Keratinocyte (primary cell): Measurements from ENCODE around the gene MAD1L1. TPM values are rescaled to one million over a fixed set of nuclear protein-coding genes. Genes with fewer than 3 reads are reported as not detected.

ENCODE experiments used
- DNase-seq: peaks from one replicate; pipeline ENCODE4 v3.0.0-alpha.2; 2011; ENCODE audit warnings: low read depth, missing footprints, low spot score
- FAIRE-seq: peaks from 2 replicates; lab custom pipeline; 2011; peaks lifted over from hg19 to GRCh38; lab: Jason Lieb, UNC
- H2AFZ ChIP-seq: 2 replicates; pipeline ENCODE4 v1.6.0; 2012; ENCODE audit warnings: low read length, control low read depth, inconsistent platforms; ENCODE audit not compliant: control insufficient read depth
- H3K27ac ChIP-seq: 2 replicates; pipeline ENCODE4 v1.5.1; 2011; ENCODE audit warnings: low read length; ENCODE audit not compliant: control insufficient read depth, insufficient read depth
- H3K27me3 ChIP-seq: 3 replicates; pipeline ENCODE4 v1.6.0; 2011; ENCODE audit warnings: low read length; ENCODE audit not compliant: control insufficient read depth, insufficient read depth; ENCODE audit errors: extremely low read depth
- H3K36me3 ChIP-seq, 2 experiments: 2 replicates in 1 of 2; 3 replicates in 1 of 2; pipeline ENCODE4 v1.5.1; 2011; ENCODE audit warnings: low read length in 2 of 2, mild to moderate bottlenecking in 1 of 2; ENCODE audit not compliant: control insufficient read depth in 2 of 2, insufficient read depth in 2 of 2; ENCODE audit errors: extremely low read depth in 1 of 2
- H3K4me1 ChIP-seq: 3 replicates; pipeline ENCODE4 v1.5.1; 2011; ENCODE audit warnings: low read length; ENCODE audit not compliant: control insufficient read depth, insufficient read depth; ENCODE audit errors: extremely low read depth
- H3K4me2 ChIP-seq: 3 replicates; pipeline ENCODE4 v1.6.0; 2011; ENCODE audit warnings: low read depth, low read length; ENCODE audit not compliant: control insufficient read depth, insufficient read depth; ENCODE audit errors: extremely low read depth
- H3K4me3 ChIP-seq, 3 experiments: fragments of 200-600 bp in 1 of 3; sonication (generic) in 1 of 3; 2 replicates in 2 of 3; 3 replicates in 1 of 3; pipeline ENCODE4 v1.5.1; 2011 to 2016; ENCODE audit warnings: low read length in 3 of 3, mild to moderate bottlenecking in 3 of 3, control low read depth in 2 of 3, inconsistent platforms in 1 of 3, low read depth in 1 of 3, mixed read lengths in 1 of 3, mixed run types in 1 of 3, moderate library complexity in 1 of 3; ENCODE audit not compliant: control insufficient read depth in 2 of 3, insufficient read depth in 2 of 3; ENCODE audit errors: extremely low read depth in 1 of 3
- H3K79me2 ChIP-seq: 2 replicates; pipeline ENCODE4 v1.6.0; 2012; ENCODE audit warnings: low read length; ENCODE audit not compliant: control insufficient read depth, insufficient read depth
- H3K9ac ChIP-seq: 3 replicates; pipeline ENCODE4 v1.6.0; 2011; ENCODE audit warnings: low read length; ENCODE audit not compliant: control insufficient read depth, insufficient read depth; ENCODE audit errors: extremely low read depth
- H3K9me1 ChIP-seq: 3 replicates; pipeline ENCODE4 v1.6.0; 2011; ENCODE audit warnings: low read length; ENCODE audit not compliant: control insufficient read depth, insufficient read depth; ENCODE audit errors: extremely low read depth
- H3K9me3 ChIP-seq: 2 replicates; pipeline ENCODE4 v1.5.1; 2012; ENCODE audit warnings: low read depth, low read length; ENCODE audit not compliant: control insufficient read depth
- H4K20me1 ChIP-seq: 3 replicates; pipeline ENCODE4 v1.6.0; 2011; ENCODE audit warnings: low read length; ENCODE audit not compliant: control insufficient read depth, insufficient read depth; ENCODE audit errors: extremely low read depth
- CTCF ChIP-seq, 3 experiments: IDR thresholded peaks in 1 of 3; conservative IDR thresholded peaks in 1 of 3; optimal IDR thresholded peaks in 1 of 3; 2 replicates in 2 of 3; 3 replicates in 1 of 3; pipeline versions ENCODE3 to v1.5.1; 2011; ENCODE audit warnings: low read length in 3 of 3, mild to moderate bottlenecking in 3 of 3, moderate library complexity in 2 of 3, control low read depth in 1 of 3, inconsistent platforms in 1 of 3; ENCODE audit not compliant: insufficient read depth in 2 of 3; ENCODE audit errors: extremely low read depth in 1 of 3
- EZH2 ChIP-seq: IDR thresholded peaks from one replicate; pipeline ENCODE4 v1.6.1; 2012; ENCODE audit warnings: inconsistent platforms, mild to moderate bottlenecking, low read length, moderate library complexity
- dilution Hi-C: fragments of 300-500 bp; cut with MboI; formaldehyde crosslinking; loops from one replicate; pipeline ENCODE4 v1.7.0; 2020; ENCODE audit warnings: low sequenced_read_pairs; ENCODE audit not compliant: extremely low pct_ligation_motif_present
- polyA plus RNA-seq, 5 experiments: library from polyadenylated mRNA; depleted of rRNA in 3 of 5; stranded (reverse) in 3 of 5; stranded (forward) in 1 of 5; unstranded in 1 of 5; fragments of >200 nt; gene quantifications; 1 replicate in 1 of 5; 2 replicates in 3 of 5; 3 replicates in 1 of 5; pipeline versions ENCODE4 v1.2.1 to v1.2.3, GENCODE V29; 2011 to 2012; ENCODE audit warnings: missing spikeins in 2 of 5, low read depth in 1 of 5, low replicate concordance in 1 of 5

The MAD1L1 gene
- polyA plus RNA-seq, 1 donor (not counting 4 experiments of a cell fraction or from before 2014, with no cell fraction given), result 18.0 TPM

DNA sequence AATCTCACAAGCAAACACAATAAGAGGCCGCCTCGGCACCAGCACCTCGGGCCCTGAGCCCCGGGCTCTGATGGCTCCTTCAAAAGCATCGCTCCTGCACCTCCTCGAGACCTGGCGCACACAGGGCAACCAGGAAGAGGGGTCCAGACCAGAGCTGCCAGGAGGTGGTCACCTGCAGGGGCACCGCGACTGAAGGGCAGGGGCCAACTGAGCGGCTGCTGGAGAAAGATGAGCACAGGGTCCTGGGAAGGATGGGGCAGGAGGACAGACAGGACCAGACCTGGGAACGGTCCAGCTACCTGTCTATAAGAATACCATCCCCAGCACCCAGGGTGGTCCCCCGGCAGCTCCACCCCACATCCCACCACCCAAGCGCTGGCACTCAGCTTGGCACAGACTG is 20.8 kb downstream of the MAD1L1 start:
- H3K9ac ChIP-seq, result no peak overlapping the region
- FAIRE-seq, result no peak
- no peak overlapping the region for H3K27ac ChIP-seq
- H3K79me2 ChIP-seq, result no peaks in the 10 kb centered on the region
- DNase-seq, result no peak
- H3K4me3 ChIP-seq, result no peak overlapping the region
- H3K4me1 ChIP-seq, result no peaks in the 10 kb centered on the region
- no peak overlapping the region for H2AFZ ChIP-seq
- no peaks in the 10 kb centered on the region for H3K9me3 ChIP-seq
- dilution Hi-C loops, result no loop called here
- no peaks in the 10 kb centered on the region for H3K27me3 ChIP-seq
- H4K20me1 ChIP-seq, result peaks cover 2% of the 10 kb centered on the region
- H3K4me2 ChIP-seq, result no peak overlapping the region
- TF ChIP-seq CTCF (optimal IDR thresholded peaks at IDR 0.05 in 1 of 3, IDR thresholded peaks at IDR 0.05 in 1 of 3, conservative IDR thresholded peaks at IDR 0.05 in 1 of 3; ENCODE audit: extremely low read depth in 1 of 3, insufficient read depth in 2 of 3, low read length in 3 of 3) (no peak), EZH2 (no peak)
- H3K36me3 ChIP-seq, result peaks cover 32 to 54% of the 10 kb centered on the region in 2 experiments
- H3K9me1 ChIP-seq, result no peaks in the 10 kb centered on the region

DNA sequence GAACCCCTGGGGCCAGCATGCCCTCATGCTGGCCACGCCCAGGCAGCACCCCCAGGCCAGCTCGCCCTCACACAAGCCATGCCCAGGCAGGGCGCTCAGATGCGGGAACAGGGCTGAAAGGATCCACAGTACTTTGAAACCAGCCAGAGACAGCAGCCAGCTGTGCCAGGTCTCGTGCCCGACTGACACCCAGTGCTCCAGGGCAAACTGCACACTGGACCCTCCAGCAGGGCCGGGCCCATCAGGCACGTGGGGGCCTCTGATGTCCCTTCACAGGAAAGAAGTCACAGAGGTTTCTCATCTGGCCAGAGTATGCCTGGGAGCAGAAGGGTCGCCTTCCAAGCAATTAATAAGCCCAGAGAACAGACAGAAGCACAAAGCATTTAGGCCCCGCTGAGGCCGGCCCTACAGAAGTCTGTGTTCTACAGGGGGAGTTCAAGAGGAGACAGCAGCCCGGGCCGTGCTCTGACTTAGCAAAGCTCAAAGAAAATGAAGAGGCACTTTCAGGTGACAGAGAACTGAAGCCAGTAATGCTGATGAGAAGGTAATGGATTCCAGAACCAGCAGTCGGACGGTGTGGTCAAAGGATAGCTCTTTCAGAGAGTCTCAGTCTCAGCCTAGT is 21.4 kb downstream of the MAD1L1 start:
- peaks cover 33 to 51% of the 10 kb centered on the region in 2 experiments for H3K36me3 ChIP-seq
- H3K27ac ChIP-seq, result no peak overlapping the region
- no peak overlapping the region for H2AFZ ChIP-seq
- no peak overlapping the region for H3K9ac ChIP-seq
- no peaks in the 10 kb centered on the region for H3K9me1 ChIP-seq
- FAIRE-seq (no peak), DNase-seq (no peak)
- H3K27me3 ChIP-seq, result no peaks in the 10 kb centered on the region
- no peak for TF ChIP-seq CTCF (optimal IDR thresholded peaks at IDR 0.05 in 1 of 3, IDR thresholded peaks at IDR 0.05 in 1 of 3, conservative IDR thresholded peaks at IDR 0.05 in 1 of 3; ENCODE audit: extremely low read depth in 1 of 3, insufficient read depth in 2 of 3, low read length in 3 of 3)
- no peak for TF ChIP-seq EZH2
- H3K79me2 ChIP-seq, result no peaks in the 10 kb centered on the region
- peaks cover 2% of the 10 kb centered on the region for H4K20me1 ChIP-seq
- dilution Hi-C loops, result no loop called here
- H3K4me1 ChIP-seq, result no peaks in the 10 kb centered on the region
- H3K9me3 ChIP-seq, result no peaks in the 10 kb centered on the region
- no peak overlapping the region for H3K4me2 ChIP-seq
- H3K4me3 ChIP-seq, result no peak overlapping the region
